ENCODE results near the gene WNT8B.

The WNT8B gene

DNA sequence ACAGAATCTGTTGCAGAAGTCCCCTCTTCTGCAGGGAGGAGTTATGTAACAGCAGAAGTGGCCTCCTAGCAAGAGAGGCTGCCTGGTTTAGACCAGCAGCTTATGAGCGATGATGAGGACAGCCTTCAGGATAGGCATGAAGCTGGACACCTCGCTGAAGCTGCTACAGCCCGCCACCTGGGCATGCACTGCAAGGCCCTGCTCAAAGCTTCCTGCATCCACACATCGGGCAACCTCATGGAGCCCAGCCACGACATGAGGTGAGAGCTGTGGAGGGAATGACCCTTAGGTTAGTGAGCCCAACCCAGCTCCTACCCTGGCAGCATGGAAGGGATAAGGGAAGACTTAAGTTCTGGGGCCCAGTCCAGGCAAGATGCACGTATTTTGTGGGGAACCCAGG lies 24.7 kb downstream of the WNT8B start:
- TF ChIP-seq, protein P1, sequence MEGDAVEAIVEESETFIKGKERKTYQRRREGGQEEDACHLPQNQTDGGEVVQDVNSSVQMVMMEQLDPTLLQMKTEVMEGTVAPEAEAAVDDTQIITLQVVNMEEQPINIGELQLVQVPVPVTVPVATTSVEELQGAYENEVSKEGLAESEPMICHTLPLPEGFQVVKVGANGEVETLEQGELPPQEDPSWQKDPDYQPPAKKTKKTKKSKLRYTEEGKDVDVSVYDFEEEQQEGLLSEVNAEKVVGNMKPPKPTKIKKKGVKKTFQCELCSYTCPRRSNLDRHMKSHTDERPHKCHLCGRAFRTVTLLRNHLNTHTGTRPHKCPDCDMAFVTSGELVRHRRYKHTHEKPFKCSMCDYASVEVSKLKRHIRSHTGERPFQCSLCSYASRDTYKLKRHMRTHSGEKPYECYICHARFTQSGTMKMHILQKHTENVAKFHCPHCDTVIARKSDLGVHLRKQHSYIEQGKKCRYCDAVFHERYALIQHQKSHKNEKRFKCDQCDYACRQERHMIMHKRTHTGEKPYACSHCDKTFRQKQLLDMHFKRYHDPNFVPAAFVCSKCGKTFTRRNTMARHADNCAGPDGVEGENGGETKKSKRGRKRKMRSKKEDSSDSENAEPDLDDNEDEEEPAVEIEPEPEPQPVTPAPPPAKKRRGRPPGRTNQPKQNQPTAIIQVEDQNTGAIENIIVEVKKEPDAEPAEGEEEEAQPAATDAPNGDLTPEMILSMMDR (IDR thresholded peaks at IDR 0.05; ENCODE audit: borderline replicate concordance, control extremely low read depth, extremely low read depth, insufficient read depth, missing control alignments): no peak
- no peak for DNase-seq (ENCODE audit: low spot score)

DNA sequence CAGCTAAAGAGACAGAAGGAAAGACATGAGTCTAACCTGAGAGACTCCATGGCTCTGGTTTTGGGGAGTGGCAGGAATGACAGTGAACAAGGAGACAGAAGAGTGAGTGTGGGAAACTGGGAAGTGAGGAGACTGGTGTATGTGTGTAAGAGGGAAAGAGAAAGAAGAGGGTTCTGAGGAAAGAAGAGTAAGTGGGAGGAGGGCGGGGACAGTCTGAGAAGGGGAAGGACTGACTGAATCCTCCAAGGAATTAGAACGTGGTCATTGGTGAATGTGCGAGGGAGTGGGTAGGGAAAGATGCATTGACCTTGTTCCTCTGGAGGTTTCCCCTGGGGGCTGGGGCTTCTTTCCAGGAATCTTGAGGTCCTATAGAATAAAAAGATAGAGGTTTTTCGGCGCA lies 26.6 kb downstream of the WNT8B start:
- in situ Hi-C loops (cut with MboI; ENCODE audit: low sequenced_read_pairs, unreplicated experiment): no loop called here
- TF ChIP-seq, protein P1 (IDR thresholded peaks at IDR 0.05; ENCODE audit: borderline replicate concordance, control extremely low read depth, extremely low read depth, insufficient read depth, missing control alignments): no peak
- no peak for DNase-seq (ENCODE audit: low spot score)

More for the DNA sequence above, 24.7 kb downstream of the WNT8B start:
- in situ Hi-C loops (cut with MboI; ENCODE audit: low sequenced_read_pairs, unreplicated experiment): no loop called here

DNA sequence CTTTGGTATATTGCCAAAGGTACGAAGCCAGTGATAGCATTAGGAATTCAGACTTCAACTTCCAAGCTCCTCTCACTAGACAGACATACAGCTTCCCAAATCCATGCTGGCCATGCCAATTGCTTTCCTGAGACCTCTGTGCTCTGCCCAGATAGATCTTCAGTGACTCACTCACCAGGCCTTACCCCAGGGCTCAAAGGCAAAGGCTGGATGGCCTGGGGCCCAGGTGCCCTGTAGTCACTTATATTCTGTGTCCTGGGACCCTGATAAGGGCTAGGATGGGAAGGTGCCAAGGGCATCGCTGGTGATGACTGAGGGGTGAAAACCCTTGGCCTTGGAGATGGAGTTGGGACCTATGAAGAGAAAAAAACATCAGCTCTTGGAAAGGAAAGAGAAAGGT lies 27.7 kb downstream of the WNT8B start:
- DNase-seq (ENCODE audit: low spot score): no peak
- TF ChIP-seq, protein P1 (IDR thresholded peaks at IDR 0.05; ENCODE audit: borderline replicate concordance, control extremely low read depth, extremely low read depth, insufficient read depth, missing control alignments): no peak
- in situ Hi-C loops (cut with MboI; ENCODE audit: low sequenced_read_pairs, unreplicated experiment): no loop called here

DNA sequence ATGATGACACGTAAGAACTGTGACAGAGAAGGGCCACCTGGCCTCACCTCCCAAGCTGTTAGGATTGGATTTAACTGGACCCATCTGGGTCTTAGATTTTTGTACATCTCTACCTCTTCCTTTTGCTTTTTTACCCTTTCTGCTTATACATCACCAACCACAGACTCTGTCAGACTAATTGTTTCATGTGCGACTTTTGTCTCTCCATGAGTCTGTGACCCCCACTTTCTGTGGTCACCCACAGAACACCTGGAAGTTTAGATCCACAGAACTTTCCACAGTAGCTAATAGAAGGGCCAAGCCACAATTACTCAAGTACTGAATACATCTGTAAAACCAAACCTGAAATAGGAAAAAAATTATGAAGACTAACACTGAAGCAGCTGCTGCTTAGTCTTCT lies 33.8 kb downstream of the WNT8B start:
- TF ChIP-seq, protein P1 (IDR thresholded peaks at IDR 0.05; ENCODE audit: borderline replicate concordance, control extremely low read depth, extremely low read depth, insufficient read depth, missing control alignments): no peak
- no peak for DNase-seq (ENCODE audit: low spot score)
- in situ Hi-C loops (cut with MboI; ENCODE audit: low sequenced_read_pairs, unreplicated experiment): no loop called here

DNA sequence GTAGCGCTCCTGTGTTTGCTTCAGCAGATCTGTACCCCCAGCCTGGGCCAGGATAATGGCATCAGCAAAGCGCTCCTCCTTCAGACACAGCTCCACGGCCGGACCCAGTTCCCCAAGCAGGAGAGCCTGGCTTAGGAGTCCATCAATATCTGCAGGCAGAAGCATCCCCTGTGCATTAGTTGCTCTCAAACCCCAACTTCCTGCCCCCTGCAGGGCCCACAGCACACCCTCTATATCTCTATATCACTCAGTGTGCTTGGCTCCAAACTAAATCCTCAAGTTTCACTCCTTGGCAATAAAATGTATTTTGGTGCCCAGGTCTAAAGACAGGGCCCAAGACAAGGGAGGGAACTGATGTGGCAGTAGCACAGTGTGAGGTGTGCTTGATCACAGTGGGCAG lies 35.2 kb downstream of the WNT8B start:
- DNase-seq (ENCODE audit: low spot score): no peak
- TF ChIP-seq, protein P1 (IDR thresholded peaks at IDR 0.05; ENCODE audit: borderline replicate concordance, control extremely low read depth, extremely low read depth, insufficient read depth, missing control alignments): no peak
- in situ Hi-C loops (cut with MboI; ENCODE audit: low sequenced_read_pairs, unreplicated experiment): no loop called here

DNA sequence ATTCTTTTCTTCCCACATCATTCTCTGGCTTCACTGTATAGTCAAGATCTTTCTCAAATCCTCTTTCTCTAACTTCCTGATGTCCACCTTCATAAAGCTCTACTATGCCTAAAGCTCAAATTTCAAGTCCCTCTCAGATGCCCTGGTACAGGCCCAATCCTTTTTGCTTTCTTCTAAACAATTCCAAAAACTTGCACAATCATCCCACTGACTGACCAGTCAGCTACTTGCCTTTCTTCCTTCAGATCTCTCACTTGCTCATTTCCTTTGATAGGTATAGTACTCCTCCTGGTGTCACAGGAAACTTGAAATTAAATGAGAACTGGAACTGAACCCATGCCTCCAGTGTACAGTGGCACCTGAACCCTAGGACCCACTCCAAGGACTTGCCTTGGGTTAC lies 38.6 kb downstream of the WNT8B start:
- TF ChIP-seq, protein P1 (IDR thresholded peaks at IDR 0.05; ENCODE audit: borderline replicate concordance, control extremely low read depth, extremely low read depth, insufficient read depth, missing control alignments): no peak
- no peak for DNase-seq (ENCODE audit: low spot score)
- in situ Hi-C loops (cut with MboI; ENCODE audit: low sequenced_read_pairs, unreplicated experiment): no loop called here
